SK-N-SH treated with all-trans-retinoic acid at 6 μM for 48 hours (cell line): Measurements from ENCODE around the gene PILRA.

ENCODE experiments used
- ATAC-seq: fragments of 200-7000 bp; cut with Tn5 transposase; 3 replicates; pipeline ENCODE4 v1.9.1; 2020; ENCODE audit warnings: mild to moderate bottlenecking, moderate library complexity
- BACH2 ChIP-seq: fragments of 250-450 bp; sonication (Bioruptor Pico); IDR thresholded peaks from 2 replicates; pipeline ENCODE4 v1.9.0; 2021; ENCODE audit warnings: mild to moderate bottlenecking, borderline replicate concordance
- CREB5 ChIP-seq: fragments of 250-450 bp; sonication (Bioruptor Pico); IDR thresholded peaks from 2 replicates; pipeline ENCODE4 v1.5.1; 2020; ENCODE audit warnings: low read depth, mild to moderate bottlenecking, moderate library complexity
- CSDC2 ChIP-seq: fragments of 250-450 bp; sonication (Bioruptor Pico); IDR thresholded peaks from 2 replicates; pipeline ENCODE4 v1.5.0; 2020; ENCODE audit warnings: mild to moderate bottlenecking, moderate library complexity
- GLIS3 ChIP-seq: fragments of 250-450 bp; sonication (Bioruptor Pico); IDR thresholded peaks from 2 replicates; pipeline ENCODE4 v1.5.0; 2020; ENCODE audit warnings: mild to moderate bottlenecking, moderate library complexity
- OSR1 ChIP-seq: fragments of 250-450 bp; sonication (Bioruptor Pico); IDR thresholded peaks from 2 replicates; pipeline ENCODE4 v1.8.0; 2022; ENCODE audit warnings: moderate library complexity, mild to moderate bottlenecking, inconsistent platforms
- PPARA ChIP-seq: fragments of 250-450 bp; sonication (Bioruptor Pico); IDR thresholded peaks from 2 replicates; pipeline ENCODE4 v1.5.0; 2020; ENCODE audit warnings: mild to moderate bottlenecking, borderline replicate concordance
- RARB ChIP-seq: fragments of 250-450 bp; sonication (Bioruptor Pico); IDR thresholded peaks from 2 replicates; pipeline ENCODE4 v1.8.0; 2021; ENCODE audit warnings: mild to moderate bottlenecking, moderate library complexity
- SNAI2 ChIP-seq: fragments of 250-450 bp; sonication (Bioruptor Pico); IDR thresholded peaks from 2 replicates; pipeline ENCODE4 v1.5.0; 2020; ENCODE audit warnings: mild to moderate bottlenecking, moderate library complexity
- TCF4 ChIP-seq: fragments of 250-450 bp; sonication (Bioruptor Pico); IDR thresholded peaks from 2 replicates; pipeline ENCODE4 v1.8.0; 2021; ENCODE audit warnings: mild to moderate bottlenecking, moderate library complexity, borderline replicate concordance
- TOX ChIP-seq: fragments of 250-450 bp; sonication (Bioruptor Pico); IDR thresholded peaks from 2 replicates; pipeline ENCODE4 v1.8.0; 2021; ENCODE audit warnings: mild to moderate bottlenecking, moderate library complexity, borderline replicate concordance
- ZC3H10 ChIP-seq: fragments of 250-450 bp; sonication (Bioruptor Pico); IDR thresholded peaks from 2 replicates; pipeline ENCODE4 v1.5.1; 2021; ENCODE audit warnings: mild to moderate bottlenecking, moderate library complexity
- ZFP3 ChIP-seq: fragments of 250-450 bp; sonication (Bioruptor Pico); IDR thresholded peaks from 2 replicates; pipeline ENCODE4 v1.5.0; 2020; ENCODE audit warnings: mild to moderate bottlenecking, moderate library complexity
- ZNF565 ChIP-seq: fragments of 450-650 bp; formaldehyde crosslinking; conservative IDR thresholded peaks from 2 replicates; pipeline ENCODE4 v1.5.0; 2020; ENCODE audit warnings: low read depth, mild to moderate bottlenecking, moderate library complexity
- ZNF8 ChIP-seq: fragments of 450-650 bp; formaldehyde crosslinking; IDR thresholded peaks from 2 replicates; pipeline ENCODE4 v1.5.0; 2020; ENCODE audit warnings: mild to moderate bottlenecking, moderate library complexity
- TF ChIP-seq, protein P1 (sequence below): fragments of 250-450 bp; sonication (Bioruptor Pico); IDR thresholded peaks from 2 replicates; pipeline ENCODE4 v1.8.0; 2020; ENCODE audit warnings: mild to moderate bottlenecking, moderate library complexity, borderline replicate concordance
- TF ChIP-seq, protein P2 (sequence below): fragments of 250-450 bp; sonication (Bioruptor Pico); IDR thresholded peaks from 2 replicates; pipeline ENCODE4 v1.5.0; 2020; ENCODE audit warnings: mild to moderate bottlenecking, moderate library complexity
- TF ChIP-seq, protein P3 (sequence below): fragments of 250-450 bp; sonication (Bioruptor Pico); IDR thresholded peaks from 2 replicates; pipeline ENCODE4 v1.8.0; 2021; ENCODE audit warnings: low read depth, mild to moderate bottlenecking, moderate library complexity, borderline replicate concordance

The PILRA gene

GRCh38 chr7:100413889-100414288 lies 40.6 kb downstream of the PILRA start:
- ATAC-seq = no peak
- TF ChIP-seq, protein P1, sequence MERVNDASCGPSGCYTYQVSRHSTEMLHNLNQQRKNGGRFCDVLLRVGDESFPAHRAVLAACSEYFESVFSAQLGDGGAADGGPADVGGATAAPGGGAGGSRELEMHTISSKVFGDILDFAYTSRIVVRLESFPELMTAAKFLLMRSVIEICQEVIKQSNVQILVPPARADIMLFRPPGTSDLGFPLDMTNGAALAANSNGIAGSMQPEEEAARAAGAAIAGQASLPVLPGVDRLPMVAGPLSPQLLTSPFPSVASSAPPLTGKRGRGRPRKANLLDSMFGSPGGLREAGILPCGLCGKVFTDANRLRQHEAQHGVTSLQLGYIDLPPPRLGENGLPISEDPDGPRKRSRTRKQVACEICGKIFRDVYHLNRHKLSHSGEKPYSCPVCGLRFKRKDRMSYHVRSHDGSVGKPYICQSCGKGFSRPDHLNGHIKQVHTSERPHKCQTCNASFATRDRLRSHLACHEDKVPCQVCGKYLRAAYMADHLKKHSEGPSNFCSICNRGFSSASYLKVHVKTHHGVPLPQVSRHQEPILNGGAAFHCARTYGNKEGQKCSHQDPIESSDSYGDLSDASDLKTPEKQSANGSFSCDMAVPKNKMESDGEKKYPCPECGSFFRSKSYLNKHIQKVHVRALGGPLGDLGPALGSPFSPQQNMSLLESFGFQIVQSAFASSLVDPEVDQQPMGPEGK (CRISPR knock-in tag) = no peak
- TF ChIP-seq SNAI2 (CRISPR knock-in tag) (no peak), OSR1 (CRISPR knock-in tag) (no peak), PPARA (CRISPR knock-in tag) (no peak), TOX (no peak), CSDC2 (CRISPR knock-in tag) (no peak), RARB (CRISPR knock-in tag) (no peak), ZC3H10 (no peak), ZFP3 (CRISPR knock-in tag) (no peak), CREB5 (CRISPR knock-in tag) (no peak), ZNF8 (CRISPR knock-in tag) (no peak), BACH2 (CRISPR knock-in tag) (no peak), GLIS3 (CRISPR knock-in tag) (no peak)
- TF ChIP-seq, protein P2, sequence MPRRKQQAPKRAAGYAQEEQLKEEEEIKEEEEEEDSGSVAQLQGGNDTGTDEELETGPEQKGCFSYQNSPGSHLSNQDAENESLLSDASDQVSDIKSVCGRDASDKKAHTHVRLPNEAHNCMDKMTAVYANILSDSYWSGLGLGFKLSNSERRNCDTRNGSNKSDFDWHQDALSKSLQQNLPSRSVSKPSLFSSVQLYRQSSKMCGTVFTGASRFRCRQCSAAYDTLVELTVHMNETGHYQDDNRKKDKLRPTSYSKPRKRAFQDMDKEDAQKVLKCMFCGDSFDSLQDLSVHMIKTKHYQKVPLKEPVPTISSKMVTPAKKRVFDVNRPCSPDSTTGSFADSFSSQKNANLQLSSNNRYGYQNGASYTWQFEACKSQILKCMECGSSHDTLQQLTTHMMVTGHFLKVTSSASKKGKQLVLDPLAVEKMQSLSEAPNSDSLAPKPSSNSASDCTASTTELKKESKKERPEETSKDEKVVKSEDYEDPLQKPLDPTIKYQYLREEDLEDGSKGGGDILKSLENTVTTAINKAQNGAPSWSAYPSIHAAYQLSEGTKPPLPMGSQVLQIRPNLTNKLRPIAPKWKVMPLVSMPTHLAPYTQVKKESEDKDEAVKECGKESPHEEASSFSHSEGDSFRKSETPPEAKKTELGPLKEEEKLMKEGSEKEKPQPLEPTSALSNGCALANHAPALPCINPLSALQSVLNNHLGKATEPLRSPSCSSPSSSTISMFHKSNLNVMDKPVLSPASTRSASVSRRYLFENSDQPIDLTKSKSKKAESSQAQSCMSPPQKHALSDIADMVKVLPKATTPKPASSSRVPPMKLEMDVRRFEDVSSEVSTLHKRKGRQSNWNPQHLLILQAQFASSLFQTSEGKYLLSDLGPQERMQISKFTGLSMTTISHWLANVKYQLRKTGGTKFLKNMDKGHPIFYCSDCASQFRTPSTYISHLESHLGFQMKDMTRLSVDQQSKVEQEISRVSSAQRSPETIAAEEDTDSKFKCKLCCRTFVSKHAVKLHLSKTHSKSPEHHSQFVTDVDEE (CRISPR knock-in tag) = no peak

GRCh38 chr7:100415448-100415847 lies 42.2 kb downstream of the PILRA start:
- ATAC-seq = no peak
- no peak for TF ChIP-seq PPARA (CRISPR knock-in tag)
- no peak for TF ChIP-seq ZNF8 (CRISPR knock-in tag)
- TF ChIP-seq TOX = no peak
- TF ChIP-seq ZNF565 (CRISPR knock-in tag) = no peak
- TF ChIP-seq, protein P3, sequence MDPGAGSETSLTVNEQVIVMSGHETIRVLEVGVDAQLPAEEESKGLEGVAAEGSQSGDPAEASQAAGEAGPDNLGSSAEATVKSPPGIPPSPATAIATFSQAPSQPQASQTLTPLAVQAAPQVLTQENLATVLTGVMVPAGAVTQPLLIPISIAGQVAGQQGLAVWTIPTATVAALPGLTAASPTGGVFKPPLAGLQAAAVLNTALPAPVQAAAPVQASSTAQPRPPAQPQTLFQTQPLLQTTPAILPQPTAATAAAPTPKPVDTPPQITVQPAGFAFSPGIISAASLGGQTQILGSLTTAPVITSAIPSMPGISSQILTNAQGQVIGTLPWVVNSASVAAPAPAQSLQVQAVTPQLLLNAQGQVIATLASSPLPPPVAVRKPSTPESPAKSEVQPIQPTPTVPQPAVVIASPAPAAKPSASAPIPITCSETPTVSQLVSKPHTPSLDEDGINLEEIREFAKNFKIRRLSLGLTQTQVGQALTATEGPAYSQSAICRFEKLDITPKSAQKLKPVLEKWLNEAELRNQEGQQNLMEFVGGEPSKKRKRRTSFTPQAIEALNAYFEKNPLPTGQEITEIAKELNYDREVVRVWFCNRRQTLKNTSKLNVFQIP (CRISPR knock-in tag) = no peak
- no peak for TF ChIP-seq RARB (CRISPR knock-in tag)
- TF ChIP-seq, protein P1 (CRISPR knock-in tag) = no peak
- TF ChIP-seq TCF4 (CRISPR knock-in tag) = no peak
- TF ChIP-seq, protein P2 (CRISPR knock-in tag) = no peak
- no peak for TF ChIP-seq SNAI2 (CRISPR knock-in tag)
- no peak for TF ChIP-seq CREB5 (CRISPR knock-in tag)
- TF ChIP-seq, all 23 proteins: peak for 0
